ENCODE results near the gene OR10H1. TPM values are rescaled to one million over a fixed set of nuclear protein-coding genes. Genes with fewer than 3 reads are reported as not detected.
"Not testable (repeated sequence)": the region's sequence is repeated elsewhere in the genome, so short reads cannot be mapped to it uniquely, and the experiment has no call there.

The OR10H1 gene
- polyA plus RNA-seq, 1 donor from 2014 or later, result not detected

DNA sequence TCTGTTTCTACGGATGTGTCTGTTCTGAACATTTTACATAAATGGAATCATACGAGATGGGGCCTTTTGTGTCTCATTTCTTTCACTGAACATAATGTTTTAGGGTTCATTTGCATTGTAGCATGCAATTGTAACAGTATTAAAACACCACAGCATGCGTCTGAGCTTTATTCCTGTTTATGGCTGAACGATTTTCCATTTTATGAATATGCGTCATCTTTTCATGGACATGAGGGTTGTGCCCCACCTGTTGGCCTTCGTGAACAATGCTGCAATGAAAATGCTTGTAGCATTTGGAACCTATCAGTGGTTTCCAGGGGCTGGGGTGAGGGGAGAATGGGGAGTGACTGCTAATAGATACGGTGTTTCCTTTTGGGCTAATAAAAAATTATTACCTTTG is 5.1 kb downstream of the OR10H1 start:
- Histone ChIP-seq H3K9ac (ENCODE audit: low read length) (no peak overlapping the region), H3K9me2 (ENCODE audit: insufficient read depth, low read length) (no peaks in the 10 kb centered on the region), H3K27ac (ENCODE audit: low read length) (no peak overlapping the region), H3K79me2 (replicated peaks; ENCODE audit: insufficient read depth, low read length) (no peaks in the 10 kb centered on the region), H3F3A (ENCODE audit: insufficient read depth, low read length, poor library complexity, severe bottlenecking) (no peaks in the 10 kb centered on the region), H2AFZ (ENCODE audit: low read depth, low read length) (no peak overlapping the region), H4K20me1 (ENCODE audit: insufficient read depth) (no peaks in the 10 kb centered on the region), H3K36me3 (ENCODE audit: insufficient read depth, low read length) (no peaks in the 10 kb centered on the region), H3K27me3 (ENCODE audit: insufficient read depth, low read depth, low read length) (no peaks in the 10 kb centered on the region), H3K4me2 (ENCODE audit: low read length) (no peak overlapping the region), H3K9me3 (ENCODE audit: low read length) (no peaks in the 10 kb centered on the region), H3K4me3 (ENCODE audit: low read length) (no peak overlapping the region)
- TF ChIP-seq REST (IDR thresholded peaks at IDR 0.05; ENCODE audit: borderline replicate concordance), result no peak
- no peak for TF ChIP-seq SMC3 (conservative IDR thresholded peaks at IDR 0.05; ENCODE audit: poor library complexity)
- TF ChIP-seq EP300 (conservative IDR thresholded peaks at IDR 0.05; ENCODE audit: poor library complexity, severe bottlenecking), result no peak
- no peak for TF ChIP-seq MXI1 (conservative IDR thresholded peaks at IDR 0.05; ENCODE audit: poor library complexity, severe bottlenecking)
- no peak for TF ChIP-seq EZH2 (IDR thresholded peaks at IDR 0.05; ENCODE audit: borderline replicate concordance, insufficient read depth, low read length, poor library complexity, severe bottlenecking)
- TF ChIP-seq POLR2AphosphoS5 (IDR thresholded peaks at IDR 0.05), result no peak
- no peak for TF ChIP-seq RAD21 (conservative IDR thresholded peaks at IDR 0.05)
- no peak for TF ChIP-seq TAF1 (IDR thresholded peaks at IDR 0.05; ENCODE audit: low read depth)
- TF ChIP-seq, protein P1, sequence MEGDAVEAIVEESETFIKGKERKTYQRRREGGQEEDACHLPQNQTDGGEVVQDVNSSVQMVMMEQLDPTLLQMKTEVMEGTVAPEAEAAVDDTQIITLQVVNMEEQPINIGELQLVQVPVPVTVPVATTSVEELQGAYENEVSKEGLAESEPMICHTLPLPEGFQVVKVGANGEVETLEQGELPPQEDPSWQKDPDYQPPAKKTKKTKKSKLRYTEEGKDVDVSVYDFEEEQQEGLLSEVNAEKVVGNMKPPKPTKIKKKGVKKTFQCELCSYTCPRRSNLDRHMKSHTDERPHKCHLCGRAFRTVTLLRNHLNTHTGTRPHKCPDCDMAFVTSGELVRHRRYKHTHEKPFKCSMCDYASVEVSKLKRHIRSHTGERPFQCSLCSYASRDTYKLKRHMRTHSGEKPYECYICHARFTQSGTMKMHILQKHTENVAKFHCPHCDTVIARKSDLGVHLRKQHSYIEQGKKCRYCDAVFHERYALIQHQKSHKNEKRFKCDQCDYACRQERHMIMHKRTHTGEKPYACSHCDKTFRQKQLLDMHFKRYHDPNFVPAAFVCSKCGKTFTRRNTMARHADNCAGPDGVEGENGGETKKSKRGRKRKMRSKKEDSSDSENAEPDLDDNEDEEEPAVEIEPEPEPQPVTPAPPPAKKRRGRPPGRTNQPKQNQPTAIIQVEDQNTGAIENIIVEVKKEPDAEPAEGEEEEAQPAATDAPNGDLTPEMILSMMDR (IDR thresholded peaks at IDR 0.05; ENCODE audit: poor library complexity, severe bottlenecking), result no peak

GRCh38 chr19:15794279-15794678 is 21.2 kb downstream of the OR10H1 start:
- not testable (repeated sequence) for H3K9ac ChIP-seq (ENCODE audit: low read length); H3K9me2 ChIP-seq (ENCODE audit: insufficient read depth, low read length); H3K4me3 ChIP-seq (ENCODE audit: low read length); H4K20me1 ChIP-seq (ENCODE audit: insufficient read depth); H3K36me3 ChIP-seq (ENCODE audit: insufficient read depth, low read length); H3K9me3 ChIP-seq (ENCODE audit: low read length); H2AFZ ChIP-seq (ENCODE audit: low read depth, low read length); H3K79me2 ChIP-seq (replicated peaks; ENCODE audit: insufficient read depth, low read length); H3K4me2 ChIP-seq (ENCODE audit: low read length); H3F3A ChIP-seq (ENCODE audit: insufficient read depth, low read length, poor library complexity, severe bottlenecking); H3K27ac ChIP-seq (ENCODE audit: low read length); H3K27me3 ChIP-seq (ENCODE audit: insufficient read depth, low read depth, low read length)

DNA sequence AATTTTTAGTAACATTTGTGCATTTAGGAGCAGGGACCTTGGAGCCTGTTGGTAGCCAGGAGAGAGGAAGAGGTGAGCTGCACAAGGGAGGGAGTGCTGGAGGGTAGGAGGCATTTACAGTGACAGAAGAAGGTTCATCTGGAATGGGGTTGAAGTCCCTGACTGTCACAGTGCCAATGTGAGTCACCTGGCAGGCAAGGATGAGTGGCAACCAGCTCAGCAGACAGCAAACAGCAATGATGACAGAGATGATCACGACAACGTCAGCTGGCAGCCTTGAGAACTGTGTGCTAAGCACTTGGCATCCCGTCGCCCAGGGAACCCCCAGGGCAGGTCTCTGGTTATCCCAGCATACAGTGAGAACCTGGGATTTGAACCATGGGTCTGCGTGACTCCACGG is 25.4 kb downstream of the OR10H1 start:
- H3K36me3 ChIP-seq (ENCODE audit: insufficient read depth, low read length), result no peaks in the 10 kb centered on the region
- H3K79me2 ChIP-seq (replicated peaks; ENCODE audit: insufficient read depth, low read length), result no peaks in the 10 kb centered on the region
- no peaks in the 10 kb centered on the region for H3K9me2 ChIP-seq (ENCODE audit: insufficient read depth, low read length)
- TF ChIP-seq POLR2AphosphoS5 (IDR thresholded peaks at IDR 0.05), result no peak
- TF ChIP-seq SMC3 (conservative IDR thresholded peaks at IDR 0.05; ENCODE audit: poor library complexity), result no peak
- no peak for TF ChIP-seq EP300 (conservative IDR thresholded peaks at IDR 0.05; ENCODE audit: poor library complexity, severe bottlenecking)
- no peak for TF ChIP-seq EZH2 (IDR thresholded peaks at IDR 0.05; ENCODE audit: borderline replicate concordance, insufficient read depth, low read length, poor library complexity, severe bottlenecking)
- no peak for TF ChIP-seq RAD21 (conservative IDR thresholded peaks at IDR 0.05)
- H3K27ac ChIP-seq (ENCODE audit: low read length), result no peak overlapping the region
- no peak overlapping the region for H3K9ac ChIP-seq (ENCODE audit: low read length)
- no peak overlapping the region for H3K4me2 ChIP-seq (ENCODE audit: low read length)
- peaks cover 5% of the 10 kb centered on the region for H3K9me3 ChIP-seq (ENCODE audit: low read length)
- no peaks in the 10 kb centered on the region for H3F3A ChIP-seq (ENCODE audit: insufficient read depth, low read length, poor library complexity, severe bottlenecking)
- H4K20me1 ChIP-seq (ENCODE audit: insufficient read depth), result no peaks in the 10 kb centered on the region
- H3K4me3 ChIP-seq (ENCODE audit: low read length), result no peak overlapping the region
- H2AFZ ChIP-seq (ENCODE audit: low read depth, low read length), result no peak overlapping the region
- H3K27me3 ChIP-seq (ENCODE audit: insufficient read depth, low read depth, low read length), result no peaks in the 10 kb centered on the region
